Immature natural killer cell (primary cell): ENCODE measurements around the gene TNRC6A. TPM values are rescaled to one million over a fixed set of nuclear protein-coding genes. Genes with fewer than 3 reads are reported as not detected.
"Not testable (repeated sequence)": the region's sequence is repeated elsewhere in the genome, so short reads cannot be mapped to it uniquely, and the experiment has no call there.

Experiments used
- DNase-seq, 3 donors: peaks; one replicate each; pipeline ENCODE4 v3.0.0; 2022; ENCODE audit warnings: mixed read lengths in 1 of 3
- H3K27ac Mint-ChIP-seq, 6 donors: one replicate each; pipeline ENCODE4 v1.8.0; 2020; ENCODE audit warnings: mixed read lengths in 6 of 6, mild to moderate bottlenecking in 5 of 6, inconsistent platforms in 4 of 6, moderate library complexity in 3 of 6
- H3K27me3 Mint-ChIP-seq, 3 donors: one replicate each; pipeline ENCODE4 v1.8.0; 2020 to 2021; ENCODE audit warnings: low read depth in 3 of 3, mild to moderate bottlenecking in 3 of 3, mixed read lengths in 3 of 3, moderate library complexity in 3 of 3, inconsistent platforms in 1 of 3
- H3K36me3 Mint-ChIP-seq, 3 donors: one replicate each; pipeline ENCODE4 v1.8.0; 2020; ENCODE audit warnings: mixed read lengths in 3 of 3, inconsistent platforms in 2 of 3, mild to moderate bottlenecking in 2 of 3
- H3K4me1 Mint-ChIP-seq, 2 donors: one replicate each; pipeline ENCODE4 v1.8.0; 2020; ENCODE audit warnings: inconsistent platforms in 2 of 2, mild to moderate bottlenecking in 2 of 2, mixed read lengths in 2 of 2, moderate library complexity in 1 of 2
- H3K4me3 Mint-ChIP-seq, 5 donors: one replicate each; pipeline ENCODE4 v1.8.0; 2020; ENCODE audit warnings: mild to moderate bottlenecking in 5 of 5, mixed read lengths in 5 of 5, inconsistent platforms in 3 of 5, moderate library complexity in 3 of 5
- H3K9me3 Mint-ChIP-seq, 6 donors: one replicate each; pipeline ENCODE4 v1.8.0; 2020; ENCODE audit warnings: mild to moderate bottlenecking in 6 of 6, mixed read lengths in 6 of 6, inconsistent platforms in 4 of 6, moderate library complexity in 3 of 6
- polyA plus RNA-seq, 3 donors: library from polyadenylated mRNA; unstranded; fragments of 300-500 nt; fragmentation: Illumina TruSeq; gene quantifications; one replicate each; pipeline ENCODE4 v1.2.3, GENCODE V29; 2021

TNRC6A gene
- polyA plus RNA-seq, 3 donors from 2014 or later = 3.6 to 10.1 (median 3.9) TPM

- peaks cover 5 to 25% (median 13%) of the 10 kb centered on the region in 3 donors for H3K36me3 Mint-ChIP-seq
- H3K27ac Mint-ChIP-seq = no peak overlapping the region
- no peaks in the 10 kb centered on the region for H3K27me3 Mint-ChIP-seq
- H3K9me3 Mint-ChIP-seq = no peaks in the 10 kb centered on the region
- H3K4me3 Mint-ChIP-seq = no peak overlapping the region
- H3K4me1 Mint-ChIP-seq = peaks cover 7 to 27% of the 10 kb centered on the region in 2 donors
- no peak for DNase-seq
These were observed 47.2 kb downstream of the TNRC6A start for GRCh38 chr16:24776501-24777220.

GRCh38 chr16:24778671-24779070 lies 49.2 kb downstream of the TNRC6A start:
- peaks cover 0 to 2% (median 0%) of the 10 kb centered on the region in 3 donors for H3K27me3 Mint-ChIP-seq
- no peak overlapping the region for H3K4me3 Mint-ChIP-seq
- H3K27ac Mint-ChIP-seq = peak overlapping the region in 2 of 6 donors; percentile 39 to 58

DNA sequence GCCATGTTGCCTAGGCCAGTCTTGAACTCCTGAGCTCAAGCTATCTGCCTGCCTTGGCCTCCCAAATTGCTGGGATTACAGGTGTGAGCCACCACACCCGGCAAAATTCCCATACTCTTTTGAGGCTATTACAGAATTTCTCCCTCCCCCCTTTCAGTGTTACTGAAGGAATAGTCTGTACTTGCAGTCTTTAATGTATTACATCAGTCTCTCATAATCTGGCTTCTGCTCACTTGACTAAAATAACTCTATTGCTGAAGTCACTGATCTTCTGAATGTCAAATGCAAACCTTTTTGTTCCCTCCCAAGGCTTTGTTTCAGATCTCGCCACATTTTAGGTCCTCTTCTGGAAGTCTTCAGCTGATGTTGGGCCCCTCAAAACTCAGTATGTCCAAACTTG lies 51.8 kb downstream of the TNRC6A start:
- peaks cover 17 to 40% (median 20%) of the 10 kb centered on the region in 3 donors for H3K36me3 Mint-ChIP-seq
- DNase-seq = no peak
- H3K27me3 Mint-ChIP-seq = peaks cover 0 to 2% (median 0%) of the 10 kb centered on the region in 3 donors
- peak overlapping the region in 1 of 6 donors; percentile 15 for H3K27ac Mint-ChIP-seq
- H3K9me3 Mint-ChIP-seq = no peaks in the 10 kb centered on the region
- no peak overlapping the region for H3K4me3 Mint-ChIP-seq
- peaks cover 0 to 9% of the 10 kb centered on the region in 2 donors for H3K4me1 Mint-ChIP-seq

More at GRCh38 chr16:24778671-24779070, 49.2 kb downstream of the TNRC6A start:
- Mint-ChIP-seq H3K9me3 (no peaks in the 10 kb centered on the region), H3K4me1 (peaks cover 7 to 19% of the 10 kb centered on the region in 2 donors), H3K36me3 (peaks cover 16 to 34% (median 24%) of the 10 kb centered on the region in 3 donors)
- no peak for DNase-seq

DNA sequence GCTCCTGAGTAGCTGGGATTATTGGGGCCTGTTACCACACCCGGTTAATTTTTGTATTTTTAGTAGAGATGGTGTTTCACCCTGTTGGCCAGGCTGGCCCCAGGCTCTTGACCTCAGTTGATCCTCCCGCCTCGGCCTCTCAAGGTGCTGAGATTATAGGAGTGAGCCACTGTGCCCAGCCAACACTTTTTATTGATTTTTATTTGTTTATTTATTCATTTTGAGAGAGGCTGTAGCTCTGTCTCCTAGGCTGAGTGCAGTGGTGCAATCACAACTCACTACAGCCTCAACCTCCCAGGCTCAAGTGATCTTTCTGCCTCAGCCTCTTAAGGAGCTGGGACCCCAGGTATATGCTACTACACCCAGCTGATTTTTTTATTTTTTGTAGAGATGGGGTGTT lies 54.7 kb downstream of the TNRC6A start:
- no peak for DNase-seq
- Mint-ChIP-seq H3K4me3 (no peak overlapping the region), H3K4me1 (peaks cover 0 to 14% of the 10 kb centered on the region in 2 donors), H3K27me3 (peaks cover 0 to 2% (median 0%) of the 10 kb centered on the region in 3 donors), H3K36me3 (peaks cover 17 to 37% (median 18%) of the 10 kb centered on the region in 3 donors), H3K27ac (no peak overlapping the region), H3K9me3 (no peaks in the 10 kb centered on the region)

DNA sequence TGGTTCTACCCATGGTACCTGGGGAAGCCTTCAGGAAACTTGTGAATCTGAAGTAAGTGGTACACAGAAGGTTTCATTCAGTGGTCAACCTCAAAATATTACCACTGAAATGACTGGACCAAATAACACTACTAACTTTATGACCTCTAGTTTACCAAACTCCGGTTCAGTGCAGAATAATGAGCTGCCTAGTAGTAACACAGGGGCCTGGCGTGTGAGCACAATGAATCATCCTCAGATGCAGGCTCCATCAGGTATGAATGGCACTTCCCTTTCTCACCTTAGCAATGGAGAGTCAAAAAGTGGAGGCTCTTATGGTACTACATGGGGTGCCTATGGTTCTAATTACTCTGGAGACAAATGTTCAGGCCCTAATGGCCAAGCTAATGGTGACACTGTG lies 60.4 kb downstream of the TNRC6A start:
- Mint-ChIP-seq H3K36me3 (peaks cover 20 to 36% (median 23%) of the 10 kb centered on the region in 3 donors), H3K27ac (no peak overlapping the region), H3K4me1 (peaks cover 0 to 14% of the 10 kb centered on the region in 2 donors), H3K27me3 (peaks cover 0 to 2% (median 0%) of the 10 kb centered on the region in 3 donors), H3K9me3 (no peaks in the 10 kb centered on the region), H3K4me3 (no peak overlapping the region)
- no peak for DNase-seq

DNA sequence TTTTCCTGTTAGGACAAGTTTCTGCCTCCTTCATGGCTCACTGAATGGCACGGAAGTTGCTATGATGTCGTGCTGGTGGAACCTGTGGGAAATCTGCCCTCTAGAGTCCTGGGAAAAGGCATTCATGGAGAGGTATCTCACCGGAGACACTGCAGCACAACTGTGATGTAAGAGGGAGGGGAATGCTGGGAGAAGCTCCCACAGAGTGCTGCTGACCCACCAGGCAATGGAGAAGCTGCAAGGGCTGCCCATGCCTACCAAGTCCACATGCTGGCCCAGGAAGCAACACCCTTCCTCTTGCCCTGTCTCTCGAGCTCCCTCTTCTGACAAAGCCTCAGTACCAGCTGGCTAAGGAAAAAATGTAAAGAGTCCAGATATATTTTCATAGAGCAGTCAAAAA lies 71.1 kb downstream of the TNRC6A start:
- no peak overlapping the region for H3K27ac Mint-ChIP-seq
- DNase-seq = no peak
- peaks cover 2 to 3% (median 2%) of the 10 kb centered on the region in 3 donors for H3K27me3 Mint-ChIP-seq

DNA sequence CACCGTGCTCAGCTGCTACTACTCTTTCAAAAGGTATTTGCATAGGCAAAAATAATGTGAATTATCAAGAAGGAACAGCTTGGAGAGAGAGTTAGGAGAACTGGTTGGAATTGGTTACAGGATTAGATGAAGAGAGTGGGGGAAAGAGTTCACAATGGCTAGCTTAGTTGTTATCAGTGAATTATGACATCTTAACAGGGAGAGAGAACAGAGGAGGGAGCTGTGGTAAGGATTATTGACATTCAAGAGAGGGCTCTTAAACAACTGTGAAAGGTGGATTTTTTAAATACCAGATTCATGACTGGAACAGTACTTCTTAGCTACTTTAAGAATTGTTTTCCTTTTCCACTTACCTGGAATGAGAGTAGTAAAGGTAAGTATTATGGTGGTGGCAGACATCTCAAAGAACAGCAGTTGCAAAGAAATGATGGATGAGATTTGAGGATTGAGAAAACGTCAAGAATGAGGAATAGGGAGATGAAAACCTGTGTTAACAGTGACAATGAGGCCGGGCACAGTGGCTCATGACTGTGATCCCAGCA lies 72.4 kb downstream of the TNRC6A start:
- H3K36me3 Mint-ChIP-seq = peaks cover 53 to 63% (median 54%) of the 10 kb centered on the region in 3 donors

More for the DNA sequence above, 71.1 kb downstream of the TNRC6A start:
- Mint-ChIP-seq H3K4me1 (no peaks in the 10 kb centered on the region), H3K36me3 (peaks cover 44 to 62% (median 47%) of the 10 kb centered on the region in 3 donors), H3K9me3 (no peaks in the 10 kb centered on the region), H3K4me3 (no peak overlapping the region)

GRCh38 chr16:24805484-24805883 lies 76.0 kb downstream of the TNRC6A start:
- peaks cover 0 to 5% (median 4%) of the 10 kb centered on the region in 3 donors for H3K27me3 Mint-ChIP-seq
- no peak for DNase-seq
- H3K36me3 Mint-ChIP-seq = peaks cover 44 to 61% (median 55%) of the 10 kb centered on the region in 3 donors
- H3K4me1 Mint-ChIP-seq = peaks cover 0 to 2% of the 10 kb centered on the region in 2 donors
- no peaks in the 10 kb centered on the region for H3K9me3 Mint-ChIP-seq
- no peak overlapping the region for H3K27ac Mint-ChIP-seq
- no peak overlapping the region for H3K4me3 Mint-ChIP-seq

More for the DNA sequence above, 72.4 kb downstream of the TNRC6A start:
- Mint-ChIP-seq H3K9me3 (no peaks in the 10 kb centered on the region), H3K4me3 (no peak overlapping the region), H3K27me3 (peaks cover 2 to 3% (median 3%) of the 10 kb centered on the region in 3 donors), H3K27ac (peak overlapping the region in 2 of 6 donors; percentile 6 to 46), H3K4me1 (no peaks in the 10 kb centered on the region)
- DNase-seq = no peak

GRCh38 chr16:24807301-24807700 lies 77.8 kb downstream of the TNRC6A start:
- H3K4me1 Mint-ChIP-seq = peaks cover 0 to 2% of the 10 kb centered on the region in 2 donors
- no peak for DNase-seq
- H3K9me3 Mint-ChIP-seq = no peaks in the 10 kb centered on the region
- H3K36me3 Mint-ChIP-seq = peaks cover 40 to 58% (median 51%) of the 10 kb centered on the region in 3 donors
- H3K27me3 Mint-ChIP-seq = peaks cover 0 to 9% (median 4%) of the 10 kb centered on the region in 3 donors
- no peak overlapping the region for H3K27ac Mint-ChIP-seq
- no peak overlapping the region for H3K4me3 Mint-ChIP-seq

GRCh38 chr16:24810951-24811843 lies 81.7 kb downstream of the TNRC6A start:
- Mint-ChIP-seq H3K9me3 (no peaks in the 10 kb centered on the region), H3K27me3 (peaks cover 0 to 7% (median 5%) of the 10 kb centered on the region in 3 donors), H3K36me3 (peaks cover 37 to 53% (median 43%) of the 10 kb centered on the region in 3 donors), H3K4me1 (peaks cover 0 to 2% of the 10 kb centered on the region in 2 donors), H3K4me3 (no peak overlapping the region), H3K27ac (peak overlapping the region in 2 of 6 donors; percentile 3 to 45)
- DNase-seq = no peak

- not testable (repeated sequence) for H3K9me3 Mint-ChIP-seq, H3K27ac Mint-ChIP-seq, H3K27me3 Mint-ChIP-seq, H3K4me3 Mint-ChIP-seq, H3K4me1 Mint-ChIP-seq, DNase-seq
- H3K36me3 Mint-ChIP-seq = peaks cover 34 to 46% (median 43%) of the 10 kb centered on the region in 3 donors
These were observed 83.4 kb downstream of the TNRC6A start for GRCh38 chr16:24812813-24813212.

GRCh38 chr16:24815021-24815420 lies 85.6 kb downstream of the TNRC6A start:
- H3K36me3 Mint-ChIP-seq = peaks cover 42 to 59% (median 57%) of the 10 kb centered on the region in 3 donors
- no peak overlapping the region for H3K4me3 Mint-ChIP-seq
- H3K4me1 Mint-ChIP-seq = peaks cover 4 to 6% of the 10 kb centered on the region in 2 donors
- H3K9me3 Mint-ChIP-seq = no peaks in the 10 kb centered on the region
- peaks cover 0 to 6% (median 5%) of the 10 kb centered on the region in 3 donors for H3K27me3 Mint-ChIP-seq
- no peak overlapping the region for H3K27ac Mint-ChIP-seq
- DNase-seq = no peak

DNA sequence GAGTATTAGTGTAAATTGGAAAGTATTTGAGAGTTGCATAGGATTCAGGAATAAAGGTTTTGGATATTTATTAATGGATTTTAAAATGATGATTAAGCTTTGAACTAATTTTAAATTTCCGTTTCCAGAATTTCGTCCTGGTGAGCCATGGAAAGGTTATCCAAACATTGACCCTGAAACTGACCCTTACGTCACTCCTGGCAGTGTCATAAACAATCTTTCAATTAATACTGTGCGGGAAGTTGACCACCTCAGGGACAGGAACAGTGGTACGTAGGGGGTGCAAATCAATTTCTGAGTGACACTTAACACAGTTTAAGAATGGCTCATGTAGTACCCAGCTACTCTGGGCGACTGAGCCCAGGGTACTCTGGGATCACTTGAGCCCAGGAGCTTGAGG lies 87.2 kb downstream of the TNRC6A start:
- Mint-ChIP-seq H3K4me1 (peaks cover 20 to 23% of the 10 kb centered on the region in 2 donors), H3K9me3 (no peaks in the 10 kb centered on the region), H3K36me3 (peaks cover 33 to 58% (median 56%) of the 10 kb centered on the region in 3 donors), H3K4me3 (no peak overlapping the region), H3K27me3 (peaks cover 0 to 7% (median 1%) of the 10 kb centered on the region in 3 donors), H3K27ac (no peak overlapping the region)
- DNase-seq = no peak
